Tibial nerve (tissue), 3 donors: ENCODE results near the gene NMRK1.

ENCODE experiments used
- POLR2A ChIP-seq, 2 donors: fragments of 450-650 bp; IDR thresholded peaks; one replicate each; pipeline ENCODE4 v1.6.1; 2017; ENCODE audit warnings: antibody characterized with exemption in 2 of 2, mild to moderate bottlenecking in 2 of 2, moderate library complexity in 2 of 2
- TF ChIP-seq, protein P1 (sequence below), 5 experiments: fragments of 200-600 bp in 3 of 5; fragments of 450-650 bp in 2 of 5; sonication (generic) in 3 of 5; IDR thresholded peaks; one replicate each; pipeline ENCODE4 v1.5.1; 2016 to 2019; ENCODE audit warnings: antibody characterized with exemption in 5 of 5, mild to moderate bottlenecking in 3 of 5, moderate library complexity in 2 of 5

GRCh38 chr9:75039009-75039408, 48.9 kb downstream of the NMRK1 start:
- no peak for TF ChIP-seq POLR2A (IDR thresholded peaks at IDR 0.05)
- TF ChIP-seq, protein P1, sequence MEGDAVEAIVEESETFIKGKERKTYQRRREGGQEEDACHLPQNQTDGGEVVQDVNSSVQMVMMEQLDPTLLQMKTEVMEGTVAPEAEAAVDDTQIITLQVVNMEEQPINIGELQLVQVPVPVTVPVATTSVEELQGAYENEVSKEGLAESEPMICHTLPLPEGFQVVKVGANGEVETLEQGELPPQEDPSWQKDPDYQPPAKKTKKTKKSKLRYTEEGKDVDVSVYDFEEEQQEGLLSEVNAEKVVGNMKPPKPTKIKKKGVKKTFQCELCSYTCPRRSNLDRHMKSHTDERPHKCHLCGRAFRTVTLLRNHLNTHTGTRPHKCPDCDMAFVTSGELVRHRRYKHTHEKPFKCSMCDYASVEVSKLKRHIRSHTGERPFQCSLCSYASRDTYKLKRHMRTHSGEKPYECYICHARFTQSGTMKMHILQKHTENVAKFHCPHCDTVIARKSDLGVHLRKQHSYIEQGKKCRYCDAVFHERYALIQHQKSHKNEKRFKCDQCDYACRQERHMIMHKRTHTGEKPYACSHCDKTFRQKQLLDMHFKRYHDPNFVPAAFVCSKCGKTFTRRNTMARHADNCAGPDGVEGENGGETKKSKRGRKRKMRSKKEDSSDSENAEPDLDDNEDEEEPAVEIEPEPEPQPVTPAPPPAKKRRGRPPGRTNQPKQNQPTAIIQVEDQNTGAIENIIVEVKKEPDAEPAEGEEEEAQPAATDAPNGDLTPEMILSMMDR (IDR thresholded peaks at IDR 0.05): no peak
